ENCODE measurements around the gene SMIM3.

- TF ChIP-seq ATF3 (IDR thresholded peaks at IDR 0.05; ENCODE audit: insufficient read depth, low read depth, low read length) = no peak
- TF ChIP-seq CTCF (IDR thresholded peaks at IDR 0.05; ENCODE audit: control extremely low read depth in 1 of 3, insufficient read depth in 1 of 3, low read depth in 1 of 3, low read length in 3 of 3) = no peak
- no peak for TF ChIP-seq KDM5A (IDR thresholded peaks at IDR 0.05; ENCODE audit: low read length)
Observed at GRCh38 chr5:150809363-150809762, 30.8 kb downstream of the SMIM3 start.
